IMR-90 (cell line): ENCODE results near the gene HOGA1. TPM values are rescaled to one million over a fixed set of nuclear protein-coding genes. Genes with fewer than 3 reads are reported as not detected.

Experiments used
- ATAC-seq: fragments of 200-7000 bp; cut with Tn5 transposase; 2 replicates; pipeline ENCODE4 v1.9.1; 2020; ENCODE audit warnings: low read depth, mild to moderate bottlenecking, moderate library complexity
- BruUV-seq: library from RNA; stranded (reverse); fragments of 400-500 nt; replicated peaks from 2 replicates; lab custom pipeline; 2021; lab: Mats Ljungman, UMichigan
- CTCF ChIA-PET: fragments of 300-600 bp; formaldehyde crosslinking; extraction: SDS; loops from one replicate; lab custom pipeline; 2021; ENCODE audit warnings: antibody characterized with exemption; lab: Yijun Ruan, JAX
- POLR2A ChIA-PET: fragments of 300-600 bp; sonication (Branson Sonifier 250); formaldehyde crosslinking; loops from one replicate; lab custom pipeline; 2022; ENCODE audit warnings: antibody characterized with exemption; ENCODE audit not compliant: unreplicated experiment; lab: Charles Lee
- DNase-seq: peaks from one replicate; pipeline ENCODE4 v3.0.0; 2013
- H2AFZ ChIP-seq: replicated peaks from 2 replicates; pipeline ENCODE3; 2013; ENCODE audit warnings: low read length, mild to moderate bottlenecking; ENCODE audit not compliant: poor library complexity
- H2AK5ac ChIP-seq: 2 replicates; pipeline ENCODE4 v1.6.1; 2013; ENCODE audit warnings: low read depth, low read length, inconsistent platforms
- H2AK9ac ChIP-seq: replicated peaks from 2 replicates; pipeline ENCODE3; 2013; ENCODE audit warnings: mild to moderate bottlenecking, low read depth, low read length, moderate library complexity; ENCODE audit not compliant: poor library complexity
- H2BK120ac ChIP-seq: 2 replicates; pipeline ENCODE4 v1.6.1; 2013; ENCODE audit warnings: low read depth, low read length, inconsistent platforms
- H2BK15ac ChIP-seq: 3 replicates; pipeline ENCODE4 v1.6.1; 2013; ENCODE audit warnings: low read depth, low read length, inconsistent platforms
- H2BK20ac ChIP-seq: 2 replicates; pipeline ENCODE4 v1.6.1; 2013; ENCODE audit warnings: low read depth, mild to moderate bottlenecking, inconsistent platforms, low read length, moderate library complexity
- H2BK5ac ChIP-seq: 2 replicates; pipeline ENCODE4 v1.6.1; 2013; ENCODE audit warnings: mild to moderate bottlenecking, low read depth, low read length, inconsistent platforms; ENCODE audit not compliant: poor library complexity, severe bottlenecking
- H3K14ac ChIP-seq: replicated peaks from 2 replicates; pipeline ENCODE4 v1.6.1; 2013; ENCODE audit warnings: low read depth, low read length, inconsistent platforms
- H3K18ac ChIP-seq: 2 replicates; pipeline ENCODE4 v1.6.1; 2013; ENCODE audit warnings: low read depth, low read length, control low read depth
- H3K23ac ChIP-seq: 2 replicates; pipeline ENCODE4 v1.6.1; 2013; ENCODE audit warnings: low read depth, low read length, inconsistent platforms
- H3K27ac ChIP-seq: 2 replicates; pipeline ENCODE4 v1.5.1; 2013; ENCODE audit warnings: mild to moderate bottlenecking, control low read depth, low read length; ENCODE audit not compliant: insufficient read depth
- H3K27me3 ChIP-seq: 2 replicates; pipeline ENCODE4 v1.6.1; 2013; ENCODE audit warnings: low read length; ENCODE audit not compliant: control insufficient read depth, insufficient read depth
- H3K36me3 ChIP-seq: 2 replicates; pipeline ENCODE4 v1.6.1; 2013; ENCODE audit warnings: low read length, mixed read lengths; ENCODE audit not compliant: control insufficient read depth, insufficient read depth
- H3K4ac ChIP-seq: 2 replicates; pipeline ENCODE4 v1.6.1; 2013; ENCODE audit warnings: low read depth, low read length, inconsistent platforms
- H3K4me1 ChIP-seq: 2 replicates; pipeline ENCODE4 v1.6.1; 2013; ENCODE audit warnings: low read length, mixed read lengths; ENCODE audit not compliant: control insufficient read depth, insufficient read depth
- H3K4me2 ChIP-seq: 2 replicates; pipeline ENCODE4 v1.6.1; 2013; ENCODE audit warnings: low read depth, mild to moderate bottlenecking, control low read depth, low read length, moderate library complexity
- H3K4me3 ChIP-seq: 2 replicates; pipeline ENCODE4 v1.5.1; 2013; ENCODE audit warnings: low read depth, mild to moderate bottlenecking, control low read depth, low read length, moderate library complexity; ENCODE audit not compliant: insufficient read depth
- H3K56ac ChIP-seq: 2 replicates; pipeline ENCODE4 v1.6.1; 2013; ENCODE audit warnings: low read length, inconsistent platforms; ENCODE audit not compliant: insufficient read depth; ENCODE audit errors: extremely low read depth
- H3K79me1 ChIP-seq, 2 experiments: 2 replicates each; pipeline ENCODE4 v1.6.1; 2013; ENCODE audit warnings: low read length in 2 of 2, inconsistent platforms in 1 of 2, low read depth in 1 of 2
- H3K9ac ChIP-seq: 2 replicates; pipeline ENCODE4 v1.6.1; 2013; ENCODE audit warnings: low read depth, low read length, control low read depth
- H3K9me1 ChIP-seq: 2 replicates; pipeline ENCODE4 v1.6.1; 2013; ENCODE audit warnings: low read length, inconsistent platforms; ENCODE audit not compliant: insufficient read depth
- H3K9me3 ChIP-seq: 2 replicates; pipeline ENCODE4 v1.6.1; 2013; ENCODE audit warnings: low read length; ENCODE audit not compliant: control insufficient read depth, insufficient read depth
- H4K20me1 ChIP-seq: 2 replicates; pipeline ENCODE4 v1.6.1; 2013; ENCODE audit warnings: low read length, inconsistent platforms; ENCODE audit not compliant: insufficient read depth
- H4K5ac ChIP-seq: 2 replicates; pipeline ENCODE4 v1.6.1; 2013; ENCODE audit warnings: mild to moderate bottlenecking, low read depth, low read length, control low read depth
- H4K8ac ChIP-seq, 2 experiments: 2 replicates each; pipeline ENCODE4 v1.6.1; 2013; ENCODE audit warnings: low read depth in 2 of 2, low read length in 2 of 2, control low read depth in 1 of 2, inconsistent platforms in 1 of 2
- H4K91ac ChIP-seq: 2 replicates; pipeline ENCODE4 v1.6.1; 2013; ENCODE audit warnings: low read depth, low read length, inconsistent platforms; ENCODE audit not compliant: insufficient read depth
- CEBPB ChIP-seq: IDR thresholded peaks from 2 replicates; pipeline ENCODE4 v1.6.1; 2012; ENCODE audit warnings: low read depth, low read length, improper control_type of control experiment
- MAZ ChIP-seq: IDR thresholded peaks from 2 replicates; pipeline ENCODE4 v1.6.1; 2012; ENCODE audit warnings: low read depth, mild to moderate bottlenecking, low read length, improper control_type of control experiment, moderate library complexity, borderline replicate concordance
- RFX5 ChIP-seq: IDR thresholded peaks from 2 replicates; pipeline ENCODE4 v1.8.0; 2012; ENCODE audit warnings: low read depth, mild to moderate bottlenecking, low read length, moderate library complexity
- SMC3 ChIP-seq: fragments of 150-350 bp; IDR thresholded peaks from 2 replicates; pipeline ENCODE4 v1.6.1; 2016; ENCODE audit warnings: low read depth, mild to moderate bottlenecking, antibody characterized with exemption, low read length, moderate library complexity
- USF2 ChIP-seq: fragments of 150-350 bp; IDR thresholded peaks from 2 replicates; pipeline ENCODE4 v1.6.1; 2017; ENCODE audit warnings: mild to moderate bottlenecking, antibody characterized with exemption, low read length, low read depth
- WGBS, 2 experiments: methylation state at CpG; one replicate each; pipeline versions ENCODE4 v1.1.5 to v1.1.7; 2013; ENCODE audit warnings: missing lambda C conversion rate in 2 of 2; ENCODE audit not compliant: insufficient read length in 1 of 2; ENCODE audit errors: extremely low coverage in 2 of 2; 5-methylcytosine and 5-hydroxymethylcytosine counted together
- dilution Hi-C: fragments of 300-500 bp; cut with HindIII; formaldehyde crosslinking; loops from one replicate; pipeline ENCODE4 v1.14.3; 2018; ENCODE audit warnings: low sequenced_read_pairs; ENCODE audit not compliant: unreplicated experiment
- in situ Hi-C: fragments of 300-500 bp; cut with MboI; formaldehyde crosslinking; loops from 3 replicates; pipeline ENCODE4 v1.14.3; 2019; ENCODE audit warnings: low sequenced_read_pairs, inconsistent platforms, mixed read lengths
- intact Hi-C: fragments of 100-400 bp; cut with micrococcal nuclease; formaldehyde crosslinking; loops from 2 replicates; pipeline ENCODE4 v1.10.0; 2022
- polyA plus RNA-seq, 3 experiments: library from polyadenylated mRNA; depleted of rRNA; stranded (reverse); fragments of >200 nt; gene quantifications; 2 replicates each; pipeline ENCODE4 v1.2.3, GENCODE V29; 2012; ENCODE audit warnings: low replicate concordance in 1 of 3
- total RNA-seq: library from RNA; depleted of rRNA; stranded (reverse); fragments of >200 nt; gene quantifications from 2 replicates; pipeline ENCODE4 v1.2.3, GENCODE V29; 2012

Gene HOGA1
- total and polyA plus RNA-seq, 2 of the 4 experiments (the other 2 are of a cell fraction), result 0.36 to 0.41 TPM

GRCh38 chr10:97584798-97585438 lies 729 bp downstream of the HOGA1 start:
- Histone ChIP-seq H3K4ac (no peak overlapping the region), H3K36me3 (no peaks in the 10 kb centered on the region), H4K91ac (no peak overlapping the region), H3K23ac (no peak overlapping the region), H2BK20ac (no peak overlapping the region), H4K20me1 (no peaks in the 10 kb centered on the region), H3K4me2 (no peak overlapping the region), H3K56ac (no peak overlapping the region), H3K27ac (no peak overlapping the region), H4K8ac (no peak overlapping the region), H3K9me1 (0 out of 2 replicates have a peak, but pooled peaks cover 6% of the 10 kb centered on the region), H2AK9ac (no peak overlapping the region), H3K9me3 (no peaks in the 10 kb centered on the region), H2BK5ac (no peak overlapping the region), H2BK15ac (no peak overlapping the region), H3K79me1 (no peaks in the 10 kb centered on the region), H3K18ac (no peak overlapping the region), H3K27me3 (no peaks in the 10 kb centered on the region), H2BK120ac (no peak overlapping the region), H3K14ac (no peak overlapping the region), H2AK5ac (no peak overlapping the region), H2AFZ (no peak overlapping the region), H4K5ac (no peak overlapping the region), H3K9ac (no peak overlapping the region), H3K4me1 (peaks cover 3% of the 10 kb centered on the region; the same call in 1 of the 2 replicates), H3K4me3 (no peak overlapping the region)
- WGBS, 2 experiments, result 100% methylated on average over 1 of the region's 5 CpGs; no CpG with 5 or more reads in 1 of the 2 experiments
- no TSS peak for BruUV-seq
- CTCF ChIA-PET, result interaction anchor here (1.2 kb wide), 1 partner anchor 28 kb away, joined by 3 read pairs; no protein-coding TSS in a partner anchor
- in situ Hi-C loops (no loop called here), intact Hi-C loops (no loop called here), dilution Hi-C loops (no loop called here)
- DNase-seq, result no peak
- TF ChIP-seq SMC3 (no peak), RFX5 (no peak), USF2 (no peak), MAZ (no peak), CEBPB (no peak)
- ATAC-seq, result no peak
- POLR2A ChIA-PET, result no interaction called here
